OCI-LY1 (cell line): Measurements from ENCODE around the gene LGALS8.

Experiments
- EZH2 ChIP-seq: fragments of 200-600 bp; sonication (generic), shearing (Covaris generic); IDR thresholded peaks from 2 replicates; pipeline ENCODE4 v1.8.0; 2017; ENCODE audit warnings: borderline replicate concordance, mixed run types, mild to moderate bottlenecking, antibody characterized with exemption, low read length, moderate library complexity, mixed read lengths
- TF ChIP-seq, protein P1 (sequence below): fragments of 200-600 bp; sonication (generic), shearing (Covaris generic); IDR thresholded peaks from 2 replicates; pipeline ENCODE4 v1.5.1; 2017; ENCODE audit warnings: mild to moderate bottlenecking, antibody characterized with exemption, low read length, moderate library complexity, mixed read lengths

DNA sequence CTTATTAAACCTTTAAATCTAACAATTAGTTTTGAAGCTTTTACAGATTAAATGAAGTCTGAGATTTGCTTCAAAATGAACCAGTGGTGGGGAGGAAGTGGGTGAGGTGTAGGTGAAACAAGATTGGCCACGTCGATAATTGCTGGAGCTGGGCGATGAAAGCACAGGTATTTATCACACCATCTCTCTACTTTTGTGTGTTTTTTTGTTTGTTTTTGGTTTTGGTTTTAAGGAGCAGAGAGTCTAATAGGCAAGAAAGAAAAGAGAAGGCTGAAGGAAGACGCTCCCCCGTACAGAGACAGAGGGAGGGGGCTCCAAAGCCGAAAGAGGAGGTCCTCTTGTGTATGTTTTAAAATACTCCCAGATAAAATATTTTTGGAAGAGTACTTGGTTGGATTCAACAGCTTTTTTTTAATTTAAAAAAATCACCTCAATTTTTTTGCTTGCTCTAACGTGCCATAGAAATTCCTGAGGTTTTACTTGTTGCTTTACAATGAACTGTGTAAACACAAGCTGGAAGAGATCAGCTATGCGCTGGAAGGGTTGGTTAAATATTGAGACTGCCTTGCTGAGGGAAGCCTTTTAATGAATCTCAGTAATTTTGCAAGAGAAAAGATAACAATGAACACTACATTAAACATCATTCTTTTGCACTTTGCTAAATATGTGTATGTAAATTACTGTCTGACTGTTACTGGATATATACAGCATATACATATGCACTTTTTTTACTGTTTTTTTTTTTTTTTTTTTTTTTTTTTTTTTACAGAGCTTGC is 6.7 kb upstream of the LGALS8 start:
- TF ChIP-seq, protein P1, sequence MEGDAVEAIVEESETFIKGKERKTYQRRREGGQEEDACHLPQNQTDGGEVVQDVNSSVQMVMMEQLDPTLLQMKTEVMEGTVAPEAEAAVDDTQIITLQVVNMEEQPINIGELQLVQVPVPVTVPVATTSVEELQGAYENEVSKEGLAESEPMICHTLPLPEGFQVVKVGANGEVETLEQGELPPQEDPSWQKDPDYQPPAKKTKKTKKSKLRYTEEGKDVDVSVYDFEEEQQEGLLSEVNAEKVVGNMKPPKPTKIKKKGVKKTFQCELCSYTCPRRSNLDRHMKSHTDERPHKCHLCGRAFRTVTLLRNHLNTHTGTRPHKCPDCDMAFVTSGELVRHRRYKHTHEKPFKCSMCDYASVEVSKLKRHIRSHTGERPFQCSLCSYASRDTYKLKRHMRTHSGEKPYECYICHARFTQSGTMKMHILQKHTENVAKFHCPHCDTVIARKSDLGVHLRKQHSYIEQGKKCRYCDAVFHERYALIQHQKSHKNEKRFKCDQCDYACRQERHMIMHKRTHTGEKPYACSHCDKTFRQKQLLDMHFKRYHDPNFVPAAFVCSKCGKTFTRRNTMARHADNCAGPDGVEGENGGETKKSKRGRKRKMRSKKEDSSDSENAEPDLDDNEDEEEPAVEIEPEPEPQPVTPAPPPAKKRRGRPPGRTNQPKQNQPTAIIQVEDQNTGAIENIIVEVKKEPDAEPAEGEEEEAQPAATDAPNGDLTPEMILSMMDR, result no peak
- no peak for TF ChIP-seq EZH2
